Measurements from ENCODE around the gene SMARCB1. TPM values are rescaled to one million over a fixed set of nuclear protein-coding genes. Genes with fewer than 3 reads are reported as not detected.
A peak's percentile ranks its signal among the peaks of the same experiment; 100 is the strongest.

The SMARCB1 gene
- total and polyA plus RNA-seq, 2 experiments from 2014 or later, result 114 to 132 TPM

GRCh38 chr22:23772315-23772648 is 14.5 kb upstream of the SMARCB1 start:
- peaks cover 13% of the 10 kb centered on the region for H3F3A ChIP-seq (replicated peaks; ENCODE audit: low read depth)
- ATAC-seq (peak; percentile 4; the same call in 2 of the 3 replicates), DNase-seq (ENCODE audit: low spot score) (no peak)
- H3K79me2 ChIP-seq (replicated peaks; ENCODE audit: insufficient read depth), result no peaks in the 10 kb centered on the region
- 0 out of 2 replicates have a peak overlapping the region, but pooled peaks have one; percentile 56 for H2AFZ ChIP-seq
- TF ChIP-seq ZNF331 (CRISPR knock-in tag; IDR thresholded peaks at IDR 0.05; ENCODE audit: low read depth), result no peak
- no peaks in the 10 kb centered on the region for H3K9me2 ChIP-seq (ENCODE audit: insufficient read depth)
- peaks cover 6% of the 10 kb centered on the region; the same call in 1 of the 2 replicates for H3K4me1 ChIP-seq (ENCODE audit: insufficient read depth)
- no peaks in the 10 kb centered on the region for H4K20me1 ChIP-seq (replicated peaks; ENCODE audit: insufficient read depth)
- no peaks in the 10 kb centered on the region for H3K9me3 Mint-ChIP-seq
- H3K4me2 ChIP-seq, result peak overlapping the region; percentile 78
- peaks cover 39% of the 10 kb centered on the region for H3K27me3 ChIP-seq (ENCODE audit: insufficient read depth)
- H3K36me3 ChIP-seq (ENCODE audit: insufficient read depth), result no peaks in the 10 kb centered on the region
- H3K27ac Mint-ChIP-seq, result no peak overlapping the region
- H3K27ac ChIP-seq (ENCODE audit: low read depth), result no peak overlapping the region
- H3K36me3 Mint-ChIP-seq (ENCODE audit: low read depth), result no peaks in the 10 kb centered on the region
- H3K4me1 Mint-ChIP-seq, result peaks cover 17% of the 10 kb centered on the region
- peaks cover 33% of the 10 kb centered on the region for H3K27me3 Mint-ChIP-seq (ENCODE audit: insufficient read depth, low read depth, poor library complexity)
- peak overlapping the region; percentile 70 for H3K4me3 Mint-ChIP-seq
- H3K4me3 ChIP-seq, result peak overlapping the region; percentile 53

- no peaks in the 10 kb centered on the region for H3K9me3 Mint-ChIP-seq
- Histone ChIP-seq H3K27ac (ENCODE audit: low read depth) (no peak within 1 kb of the TSS), H4K20me1 (replicated peaks; ENCODE audit: insufficient read depth) (no peaks in the 10 kb centered on the region), H3K4me1 (ENCODE audit: insufficient read depth) (peaks cover 6% of the 10 kb centered on the region; the same call in 1 of the 2 replicates), H3K4me2 (peak within 1 kb of the TSS; percentile 98), H3F3A (replicated peaks; ENCODE audit: low read depth) (peaks cover 13% of the 10 kb centered on the region), H3K27me3 (ENCODE audit: insufficient read depth) (peaks cover 39% of the 10 kb centered on the region), H3K9me2 (ENCODE audit: insufficient read depth) (no peaks in the 10 kb centered on the region), H3K4me3 (peak within 1 kb of the TSS; percentile 84), H2AFZ (peak within 1 kb of the TSS; percentile 93), H3K36me3 (ENCODE audit: insufficient read depth) (no peaks in the 10 kb centered on the region), H3K79me2 (replicated peaks; ENCODE audit: insufficient read depth) (no peaks in the 10 kb centered on the region)
- no peak within 1 kb of the TSS for H3K27ac Mint-ChIP-seq
- ATAC-seq (peak; percentile 36), DNase-seq (ENCODE audit: low spot score) (peak; percentile 82)
- TF ChIP-seq EZH2 (IDR thresholded peaks at IDR 0.05; ENCODE audit: low read depth, unreplicated experiment) (no peak), REST (IDR thresholded peaks at IDR 0.05; ENCODE audit: unreplicated experiment) (no peak), CTCF (conservative IDR thresholded peaks at IDR 0.05; ENCODE audit: low read depth in 2 of 2) (no peak), ZNF462 (CRISPR knock-in tag; IDR thresholded peaks at IDR 0.05) (no peak), STAT1 (IDR thresholded peaks at IDR 0.05; ENCODE audit: unreplicated experiment) (no peak), ZNF331 (CRISPR knock-in tag; IDR thresholded peaks at IDR 0.05; ENCODE audit: low read depth) (no peak)
- peaks cover 17% of the 10 kb centered on the region for H3K4me1 Mint-ChIP-seq
- H3K36me3 Mint-ChIP-seq (ENCODE audit: low read depth), result no peaks in the 10 kb centered on the region
- peak within 1 kb of the TSS; percentile 76 for H3K4me3 Mint-ChIP-seq
- peaks cover 33% of the 10 kb centered on the region for H3K27me3 Mint-ChIP-seq (ENCODE audit: insufficient read depth, low read depth, poor library complexity)
Observed at GRCh38 chr22:23772649-23773473, 13.9 kb upstream of the SMARCB1 start, which contains the start of gene MMP11. MMP11 (plus strand) TSS chr22:23772849; CDS start chr22:23772871, 22 bp downstream.

Data from GM23338 (cell line).